Measurements from ENCODE around the gene GADD45B. TPM values are rescaled to one million over a fixed set of nuclear protein-coding genes. Genes with fewer than 3 reads are reported as not detected.

Gene GADD45B
- total RNA-seq: 54.8 and 70.9 TPM in 2 replicates

GRCh38 chr19:2475702-2476450 lies at the start of gene GADD45B:
GADD45B (plus strand) TSS chr19:2476127; CDS start chr19:2476359, 232 bp downstream.
- TF ChIP-seq, protein P1, sequence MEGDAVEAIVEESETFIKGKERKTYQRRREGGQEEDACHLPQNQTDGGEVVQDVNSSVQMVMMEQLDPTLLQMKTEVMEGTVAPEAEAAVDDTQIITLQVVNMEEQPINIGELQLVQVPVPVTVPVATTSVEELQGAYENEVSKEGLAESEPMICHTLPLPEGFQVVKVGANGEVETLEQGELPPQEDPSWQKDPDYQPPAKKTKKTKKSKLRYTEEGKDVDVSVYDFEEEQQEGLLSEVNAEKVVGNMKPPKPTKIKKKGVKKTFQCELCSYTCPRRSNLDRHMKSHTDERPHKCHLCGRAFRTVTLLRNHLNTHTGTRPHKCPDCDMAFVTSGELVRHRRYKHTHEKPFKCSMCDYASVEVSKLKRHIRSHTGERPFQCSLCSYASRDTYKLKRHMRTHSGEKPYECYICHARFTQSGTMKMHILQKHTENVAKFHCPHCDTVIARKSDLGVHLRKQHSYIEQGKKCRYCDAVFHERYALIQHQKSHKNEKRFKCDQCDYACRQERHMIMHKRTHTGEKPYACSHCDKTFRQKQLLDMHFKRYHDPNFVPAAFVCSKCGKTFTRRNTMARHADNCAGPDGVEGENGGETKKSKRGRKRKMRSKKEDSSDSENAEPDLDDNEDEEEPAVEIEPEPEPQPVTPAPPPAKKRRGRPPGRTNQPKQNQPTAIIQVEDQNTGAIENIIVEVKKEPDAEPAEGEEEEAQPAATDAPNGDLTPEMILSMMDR (IDR thresholded peaks at IDR 0.05; ENCODE audit: insufficient read depth, low read depth, low read length): no peak
- peak; percentile 99 for DNase-seq (ENCODE audit: low read depth)
- peak within 1 kb of the TSS; percentile 83 for H3K4me3 ChIP-seq (ENCODE audit: low read depth, low read length)

GRCh38 chr19:2426611-2427428 lies 49.1 kb upstream of the GADD45B start:
- DNase-seq (ENCODE audit: low read depth): peak; percentile 34

DNA sequence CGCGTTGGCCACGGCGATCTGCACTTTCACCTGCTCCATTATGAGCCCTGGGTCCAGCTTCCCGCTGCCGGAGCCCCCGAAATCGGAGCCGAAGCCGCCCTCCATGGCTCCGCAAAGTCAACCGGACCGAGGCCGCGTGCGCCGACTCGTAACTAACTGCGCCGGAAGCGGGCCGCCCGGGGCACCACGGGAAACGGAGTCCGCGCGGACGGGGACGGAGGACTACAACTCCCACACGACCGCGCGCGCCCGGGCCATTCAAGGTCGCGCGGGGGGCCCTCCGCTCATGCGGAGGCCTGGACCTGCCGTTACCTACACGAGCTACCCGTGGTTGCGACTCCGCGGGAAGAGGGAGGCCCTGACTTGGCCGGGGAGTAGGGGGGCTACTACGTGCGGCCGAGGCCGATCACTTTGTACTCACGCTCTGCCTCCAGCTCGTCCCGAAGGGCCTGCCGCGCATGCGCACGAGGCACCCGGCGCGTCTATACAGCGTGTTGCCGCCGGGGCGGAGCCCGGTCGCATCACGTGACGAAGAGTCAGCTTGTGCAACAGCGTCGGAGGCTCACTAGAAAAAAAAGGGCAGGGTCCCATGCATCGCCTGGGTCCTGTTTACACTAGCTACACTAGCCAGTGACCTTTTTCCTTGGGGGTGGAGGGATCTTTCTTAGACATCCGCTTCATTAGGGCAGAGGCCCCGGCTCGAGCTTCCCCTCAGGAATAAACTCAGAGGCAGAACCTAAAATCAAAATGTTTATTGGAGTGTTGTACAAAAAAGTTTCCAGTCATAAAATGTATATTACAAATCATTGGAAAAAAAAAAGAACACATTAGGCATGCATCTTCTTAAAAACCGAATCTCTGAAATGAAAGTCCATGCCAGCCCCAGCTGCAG lies 48.3 kb upstream of the GADD45B start, which contains the start of gene TIMM13:
Gene TIMM13, minus strand, starts transcription at position 158 of the 892 bp plus-strand sequence. Its CDS starts 53 bp downstream, at position 105.
- peak; percentile 98 for DNase-seq (ENCODE audit: low read depth)
- peak within 1 kb of the TSS; percentile 92 for H3K4me3 ChIP-seq (ENCODE audit: low read depth, low read length)
- TF ChIP-seq, protein P1 (IDR thresholded peaks at IDR 0.05; ENCODE audit: insufficient read depth, low read depth, low read length): no peak

More at GRCh38 chr19:2426611-2427428, 49.1 kb upstream of the GADD45B start:
- peak overlapping the region; percentile 92 for H3K4me3 ChIP-seq (ENCODE audit: low read depth, low read length)
- TF ChIP-seq, protein P1 (IDR thresholded peaks at IDR 0.05; ENCODE audit: insufficient read depth, low read depth, low read length): no peak

GRCh38 chr19:2428321-2428690 lies 47.6 kb upstream of the GADD45B start:
- DNase-seq (ENCODE audit: low read depth): no peak
- TF ChIP-seq, protein P1 (IDR thresholded peaks at IDR 0.05; ENCODE audit: insufficient read depth, low read depth, low read length): no peak
- H3K4me3 ChIP-seq (ENCODE audit: low read depth, low read length): peak overlapping the region; percentile 92

GRCh38 chr19:2428756-2429711 lies 46.9 kb upstream of the GADD45B start:
- DNase-seq (ENCODE audit: low read depth): no peak
- TF ChIP-seq, protein P1 (IDR thresholded peaks at IDR 0.05; ENCODE audit: insufficient read depth, low read depth, low read length): no peak
- no peak overlapping the region for H3K4me3 ChIP-seq (ENCODE audit: low read depth, low read length)
